Fibroblast of skin of right biceps (primary cell): ENCODE results near the gene RELT.
A peak's percentile ranks its signal among the peaks of the same experiment; 100 is the strongest.

ENCODE experiments used
- DNase-seq: peaks from one replicate; pipeline ENCODE4 v3.0.0-alpha.2; 2013

RELT gene

GRCh38 chr11:73348838-73349237, 27.4 kb upstream of the RELT start:
- no peak for DNase-seq

- DNase-seq = no peak
Observed at GRCh38 chr11:73349633-73350032, 26.6 kb upstream of the RELT start.

DNA sequence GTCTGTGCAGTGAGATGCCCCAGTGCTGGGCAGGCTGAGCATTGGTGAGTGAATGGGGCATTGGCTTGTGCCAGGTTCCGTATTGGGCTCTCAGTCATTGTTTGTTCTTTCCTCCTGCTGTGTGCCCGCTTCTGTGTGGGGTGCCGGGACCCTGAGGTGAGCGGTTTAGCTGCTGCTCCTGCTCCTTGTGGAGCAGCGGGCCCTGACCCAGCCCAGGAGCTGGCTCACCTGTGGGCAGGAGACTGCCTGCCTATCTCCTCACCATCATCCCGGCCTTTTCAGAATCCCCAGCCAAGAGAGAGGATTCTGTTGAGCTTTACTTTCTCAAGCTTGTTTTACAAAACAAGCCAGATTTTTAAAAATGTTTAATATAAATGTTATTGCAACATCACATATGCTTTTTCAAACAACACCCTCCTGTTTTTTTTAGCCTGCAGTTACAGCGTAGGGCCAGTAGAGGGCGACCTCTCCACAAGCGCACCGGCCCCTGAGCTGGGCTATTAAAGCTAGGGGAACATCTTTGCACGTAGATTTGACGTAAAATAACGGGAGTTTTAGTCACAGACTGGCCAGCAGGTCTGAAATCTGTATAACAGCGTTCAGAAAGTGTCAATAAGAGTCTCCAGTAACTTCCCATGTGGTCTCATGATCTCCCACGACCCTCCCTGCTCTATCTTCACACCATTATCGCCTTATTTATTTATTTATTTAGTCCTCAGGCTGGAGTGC, 25.1 kb upstream of the RELT start:
- DNase-seq = peak; percentile 67

- no peak for DNase-seq
Observed at GRCh38 chr11:73353422-73353821, 22.8 kb upstream of the RELT start.

DNA sequence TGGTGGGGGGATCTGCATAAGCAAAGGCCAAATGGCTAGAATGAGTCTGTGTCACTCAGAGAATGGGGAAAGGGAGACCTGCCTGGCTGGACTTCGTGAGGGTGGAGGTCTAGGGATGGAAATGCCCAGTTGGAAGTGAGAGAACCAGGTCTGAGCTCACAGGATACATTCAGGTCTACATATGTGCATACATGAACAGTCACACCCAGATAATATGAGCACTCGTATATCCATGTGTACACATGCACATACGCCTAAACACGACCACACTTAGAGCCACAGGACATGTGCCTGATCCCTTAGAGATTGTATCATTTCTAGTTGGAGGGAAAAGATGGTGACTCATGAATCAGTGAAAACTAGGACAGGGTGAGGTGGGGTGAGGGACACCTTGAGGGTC, 21.1 kb upstream of the RELT start:
- no peak for DNase-seq

DNA sequence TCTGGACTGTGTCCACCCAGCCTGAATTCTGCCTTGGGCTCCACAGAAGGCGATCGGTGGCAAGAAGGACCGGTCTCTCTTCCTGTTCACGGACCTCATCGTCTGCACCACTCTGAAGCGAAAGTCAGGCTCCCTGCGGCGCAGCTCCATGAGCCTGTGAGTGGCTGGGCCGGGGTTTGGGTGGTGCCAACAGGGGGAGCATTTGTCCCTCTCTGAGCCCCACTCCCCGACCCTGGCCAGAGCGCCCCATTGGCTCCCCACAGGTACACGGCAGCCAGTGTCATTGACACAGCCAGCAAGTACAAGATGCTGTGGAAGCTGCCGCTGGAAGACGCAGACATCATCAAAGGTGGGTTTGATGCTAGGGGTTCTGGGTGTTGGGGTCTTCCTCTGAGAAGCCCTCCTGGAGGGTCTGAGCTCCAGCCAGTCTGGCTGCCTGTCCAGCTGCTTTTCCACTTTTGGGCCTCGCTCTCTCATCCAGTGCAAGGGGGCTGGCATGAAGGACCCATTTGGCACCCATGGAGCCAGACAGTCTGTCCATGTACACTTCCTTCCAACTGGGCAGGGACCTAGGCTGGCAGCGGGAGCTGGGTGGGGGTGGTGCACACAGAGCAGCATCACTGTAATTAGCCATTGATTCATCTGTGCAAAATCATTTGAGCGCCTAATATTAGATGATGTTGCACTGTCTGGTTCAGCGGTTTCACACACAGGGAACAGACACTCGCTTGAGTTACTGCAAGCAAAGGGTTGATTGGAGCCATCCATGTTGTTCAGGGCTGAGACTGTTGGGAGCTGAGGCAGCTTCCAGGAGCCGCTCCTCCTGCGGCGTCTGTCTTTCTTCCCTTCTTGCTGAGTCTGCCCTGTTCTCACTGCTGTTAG, 19.0 kb upstream of the RELT start:
- DNase-seq = no peak

DNA sequence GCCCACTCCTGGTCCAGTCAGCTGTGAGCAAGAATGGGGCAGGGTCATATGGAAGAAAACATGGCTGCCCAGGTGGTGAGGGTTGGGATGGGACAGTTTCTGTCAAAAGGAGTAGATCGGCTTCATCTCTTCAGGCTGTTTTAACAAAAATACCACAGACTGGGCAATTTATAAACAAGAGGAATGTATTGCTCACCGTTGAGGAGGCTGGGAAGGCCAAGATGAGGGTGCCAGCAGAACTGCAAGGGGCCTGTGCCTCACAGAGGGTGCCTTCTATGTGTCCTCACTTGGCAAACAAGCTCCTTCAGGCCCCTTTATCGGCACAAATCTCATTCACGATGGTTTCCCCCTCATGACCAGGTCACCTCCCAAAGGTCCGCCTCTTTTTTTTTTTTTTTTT, 18.1 kb upstream of the RELT start:
- DNase-seq = no peak

GRCh38 chr11:73359341-73359740, 16.9 kb upstream of the RELT start:
- no peak for DNase-seq

DNA sequence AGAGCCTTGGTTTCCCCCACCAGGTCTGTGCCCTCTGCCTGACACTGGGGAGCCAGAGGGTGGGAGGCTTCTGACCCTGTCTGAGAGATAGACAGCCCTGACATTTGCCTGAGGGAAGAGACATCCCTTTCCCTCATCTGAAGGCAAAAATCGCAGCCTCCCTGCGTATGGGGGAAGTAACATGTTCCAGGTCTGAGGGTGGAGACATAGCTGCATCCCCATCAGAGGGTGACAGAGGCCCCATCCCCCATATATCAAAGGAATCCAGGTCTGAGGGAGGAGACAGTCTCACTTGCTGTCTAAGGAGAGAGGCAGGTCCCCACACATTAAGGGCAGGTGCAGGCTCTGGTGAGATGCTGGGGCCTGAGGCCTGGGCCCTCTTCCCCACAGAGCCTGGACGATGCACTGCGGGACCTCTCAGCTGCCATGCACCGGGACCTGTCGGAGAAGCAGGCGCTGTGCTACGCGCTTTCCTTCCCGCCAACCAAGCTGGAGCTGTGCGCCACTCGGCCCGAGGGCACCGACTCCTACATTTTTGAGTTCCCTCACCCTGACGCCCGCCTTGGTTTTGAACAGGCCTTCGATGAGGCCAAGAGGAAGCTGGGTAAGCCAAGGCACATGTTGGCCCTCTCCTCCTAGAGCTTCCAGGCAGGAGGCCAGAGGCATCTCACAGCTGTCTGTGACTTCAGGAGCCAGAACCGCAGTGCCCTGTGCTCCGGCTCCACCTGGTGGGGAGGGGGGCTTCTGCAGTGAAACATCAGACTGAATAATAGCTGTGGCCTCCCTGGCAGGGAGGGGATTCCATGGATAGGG, 16.1 kb upstream of the RELT start:
- DNase-seq = peak; percentile 46

DNA sequence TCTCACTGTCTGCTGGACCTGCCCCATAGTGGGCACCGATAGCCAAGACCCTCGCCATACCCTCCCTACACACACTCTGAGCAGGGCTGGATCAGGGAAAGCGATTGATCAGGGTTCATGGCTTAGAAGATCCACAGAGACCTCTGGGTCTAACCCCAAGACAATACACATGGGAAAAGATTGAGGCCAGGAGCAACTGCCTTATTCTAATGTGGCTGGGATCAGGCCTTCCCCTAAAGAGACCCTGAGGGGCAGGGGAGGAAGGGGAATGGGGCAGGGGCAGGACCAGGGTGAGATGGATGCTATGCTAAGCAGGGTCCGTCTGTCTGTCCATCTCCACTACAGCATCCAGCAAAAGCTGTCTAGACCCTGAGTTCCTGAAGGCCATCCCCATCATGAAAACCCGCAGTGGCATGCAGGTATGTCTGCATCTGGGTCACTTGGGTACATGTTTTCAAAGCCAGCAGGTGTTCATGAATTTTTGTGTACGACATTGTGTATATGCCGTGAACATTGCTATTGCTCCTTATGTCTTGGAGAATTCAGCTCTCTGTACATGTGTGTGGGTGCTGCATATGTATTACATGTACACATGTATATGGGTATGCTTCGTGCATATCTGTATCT, 15.3 kb upstream of the RELT start:
- no peak for DNase-seq

DNA sequence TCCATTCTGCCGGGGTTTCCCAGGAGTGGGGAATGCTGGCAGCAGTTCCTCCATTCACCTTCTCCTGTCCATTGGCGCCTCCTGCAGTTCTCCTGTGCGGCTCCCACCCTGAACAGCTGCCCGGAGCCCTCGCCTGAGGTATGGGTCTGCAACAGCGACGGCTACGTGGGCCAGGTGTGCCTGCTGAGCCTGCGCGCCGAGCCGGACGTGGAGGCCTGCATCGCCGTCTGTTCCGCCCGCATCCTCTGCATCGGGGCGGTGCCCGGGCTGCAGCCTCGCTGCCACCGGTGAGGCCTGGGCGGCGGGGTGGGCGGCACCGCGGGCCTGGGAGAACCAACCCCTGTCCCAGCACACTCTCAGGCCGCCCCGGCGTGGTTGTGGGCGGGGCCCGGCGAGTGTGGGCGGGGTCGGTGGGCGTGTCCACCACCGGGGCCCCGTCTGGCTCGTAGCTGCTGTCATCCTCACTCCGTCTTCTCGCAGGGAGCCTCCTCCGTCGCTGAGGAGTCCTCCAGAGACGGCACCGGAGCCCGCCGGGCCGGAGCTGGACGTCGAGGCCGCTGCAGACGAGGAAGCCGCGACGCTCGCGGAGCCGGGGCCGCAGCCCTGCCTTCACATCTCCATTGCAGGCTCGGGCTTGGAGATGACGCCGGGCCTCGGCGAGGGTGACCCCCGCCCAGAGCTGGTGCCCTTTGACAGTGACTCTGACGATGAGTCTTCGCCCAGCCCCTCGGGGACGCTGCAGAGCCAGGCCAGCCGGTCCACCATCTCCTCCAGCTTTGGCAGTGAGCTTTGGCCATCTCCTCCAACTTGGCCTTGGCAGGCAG, 14.0 kb upstream of the RELT start:
- DNase-seq = no peak

DNA sequence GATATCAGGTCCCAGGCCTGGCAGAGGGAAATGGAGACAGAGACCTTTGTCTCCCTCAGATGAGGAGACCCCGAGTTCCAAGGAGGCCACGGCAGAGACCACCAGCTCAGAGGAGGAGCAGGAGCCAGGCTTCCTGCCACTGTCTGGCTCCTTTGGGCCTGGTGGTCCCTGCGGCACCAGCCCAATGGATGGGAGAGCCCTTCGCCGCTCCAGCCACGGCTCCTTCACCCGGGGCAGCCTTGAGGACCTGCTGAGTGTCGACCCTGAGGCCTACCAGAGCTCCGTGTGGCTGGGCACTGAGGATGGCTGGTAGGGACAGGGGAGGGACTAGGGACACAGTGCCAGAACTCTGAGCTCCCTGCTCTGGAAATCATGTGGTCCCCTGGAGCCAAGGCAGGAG, 13.1 kb upstream of the RELT start:
- no peak for DNase-seq

- DNase-seq = no peak
Observed at GRCh38 chr11:73365352-73366264, 10.6 kb upstream of the RELT start.

GRCh38 chr11:73366265-73366610, 10.0 kb upstream of the RELT start:
- DNase-seq = no peak

GRCh38 chr11:73366953-73367352, 9.2 kb upstream of the RELT start:
- DNase-seq = no peak

- no peak for DNase-seq
Observed at GRCh38 chr11:73367482-73368024, 8.6 kb upstream of the RELT start.

GRCh38 chr11:73372375-73372993, 3.7 kb upstream of the RELT start:
- no peak for DNase-seq

DNA sequence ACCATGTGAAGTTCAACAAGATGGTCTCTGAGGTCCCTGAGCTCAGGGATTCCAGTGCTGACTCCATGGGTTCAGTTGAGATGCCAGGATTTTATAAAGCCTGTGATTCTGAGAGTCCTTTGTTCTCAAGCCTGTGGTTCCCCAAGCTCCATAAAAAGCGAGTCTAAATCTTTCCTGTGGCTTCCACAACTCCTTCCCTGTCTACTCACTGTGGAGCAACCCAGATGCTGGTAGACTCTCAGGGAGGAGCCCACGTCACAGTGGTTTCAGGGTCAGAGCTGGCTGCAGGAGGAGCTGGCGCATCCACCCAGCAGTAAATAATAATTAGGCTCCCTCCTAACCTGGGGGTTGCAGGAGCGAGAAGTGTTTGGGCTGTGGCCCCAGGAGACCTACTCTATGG, 2.0 kb upstream of the RELT start:
- no peak for DNase-seq

GRCh38 chr11:73375830-73376159, 404 bp upstream of the RELT start:
- DNase-seq = no peak
